Chondrocyte (in vitro differentiated cells): Measurements from ENCODE around the gene SLC38A8. TPM values are rescaled to one million over a fixed set of nuclear protein-coding genes. Genes with fewer than 3 reads are reported as not detected.

Source experiments
- DNase-seq: peaks from one replicate; pipeline ENCODE4 v3.0.0; 2021; ENCODE audit warnings: mixed read lengths, low spot score
- H3K27ac Mint-ChIP-seq: one replicate; pipeline ENCODE4 v1.8.0; 2021; ENCODE audit warnings: mild to moderate bottlenecking, moderate library complexity, mixed read lengths; ENCODE audit not compliant: unreplicated experiment
- H3K27me3 Mint-ChIP-seq: 2 replicates; pipeline ENCODE4 v1.8.0; 2021; ENCODE audit warnings: low read depth, mixed read lengths
- H3K36me3 Mint-ChIP-seq: 2 replicates; pipeline ENCODE4 v1.8.0; 2021; ENCODE audit warnings: low read depth, mixed read lengths
- H3K4me1 Mint-ChIP-seq: 2 replicates; pipeline ENCODE4 v1.8.0; 2021; ENCODE audit warnings: low read depth, mild to moderate bottlenecking, mixed read lengths
- H3K4me3 Mint-ChIP-seq: one replicate; pipeline ENCODE4 v1.8.0; 2021; ENCODE audit warnings: mild to moderate bottlenecking, moderate library complexity, mixed read lengths; ENCODE audit not compliant: unreplicated experiment
- H3K9me3 Mint-ChIP-seq: 2 replicates; pipeline ENCODE4 v1.8.0; 2021; ENCODE audit warnings: low read depth, mixed read lengths
- total RNA-seq: library from RNA; stranded (reverse); gene quantifications from 3 replicates; pipeline ENCODE4 v1.2.1, GENCODE V29; 2021
- TF ChIP-seq, protein P1 (sequence below): fragments of 200-600 bp; sonication (generic); IDR thresholded peaks from 2 replicates; pipeline ENCODE4 v1.5.0; 2021; ENCODE audit warnings: antibody characterized with exemption, mild to moderate bottlenecking, moderate library complexity

Gene SLC38A8
- total RNA-seq, 1 donor from 2014 or later: not detected

GRCh38 chr16:84082835-84083569, 40.4 kb upstream of the SLC38A8 start:
- peaks cover 32% of the 10 kb centered on the region for H3K36me3 Mint-ChIP-seq
- no peaks in the 10 kb centered on the region for H3K27me3 Mint-ChIP-seq
- TF ChIP-seq, protein P1, sequence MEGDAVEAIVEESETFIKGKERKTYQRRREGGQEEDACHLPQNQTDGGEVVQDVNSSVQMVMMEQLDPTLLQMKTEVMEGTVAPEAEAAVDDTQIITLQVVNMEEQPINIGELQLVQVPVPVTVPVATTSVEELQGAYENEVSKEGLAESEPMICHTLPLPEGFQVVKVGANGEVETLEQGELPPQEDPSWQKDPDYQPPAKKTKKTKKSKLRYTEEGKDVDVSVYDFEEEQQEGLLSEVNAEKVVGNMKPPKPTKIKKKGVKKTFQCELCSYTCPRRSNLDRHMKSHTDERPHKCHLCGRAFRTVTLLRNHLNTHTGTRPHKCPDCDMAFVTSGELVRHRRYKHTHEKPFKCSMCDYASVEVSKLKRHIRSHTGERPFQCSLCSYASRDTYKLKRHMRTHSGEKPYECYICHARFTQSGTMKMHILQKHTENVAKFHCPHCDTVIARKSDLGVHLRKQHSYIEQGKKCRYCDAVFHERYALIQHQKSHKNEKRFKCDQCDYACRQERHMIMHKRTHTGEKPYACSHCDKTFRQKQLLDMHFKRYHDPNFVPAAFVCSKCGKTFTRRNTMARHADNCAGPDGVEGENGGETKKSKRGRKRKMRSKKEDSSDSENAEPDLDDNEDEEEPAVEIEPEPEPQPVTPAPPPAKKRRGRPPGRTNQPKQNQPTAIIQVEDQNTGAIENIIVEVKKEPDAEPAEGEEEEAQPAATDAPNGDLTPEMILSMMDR: no peak
- H3K4me1 Mint-ChIP-seq: peaks cover 16% of the 10 kb centered on the region
- no peak overlapping the region for H3K4me3 Mint-ChIP-seq
- no peak for DNase-seq
- H3K9me3 Mint-ChIP-seq: no peaks in the 10 kb centered on the region
- no peak overlapping the region for H3K27ac Mint-ChIP-seq

DNA sequence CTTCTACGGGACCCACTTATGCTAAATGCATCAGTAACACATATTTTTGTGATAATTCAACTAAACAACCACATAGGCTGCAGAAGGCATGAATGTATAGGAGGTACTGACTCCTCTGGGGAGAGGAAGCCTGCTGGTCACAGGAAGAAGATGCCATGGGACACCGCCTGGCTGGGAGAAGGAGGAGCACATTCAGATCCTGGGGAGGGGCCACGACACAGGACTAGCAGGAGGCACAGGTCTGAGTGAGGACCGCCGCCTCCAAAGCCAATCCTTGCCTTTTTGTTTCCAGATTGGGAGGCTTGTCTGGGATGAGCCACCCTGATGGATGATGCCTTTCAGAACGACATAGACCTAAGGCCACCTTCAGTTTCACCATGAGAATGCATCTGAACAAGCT, 39.5 kb upstream of the SLC38A8 start:
- no peak for DNase-seq
- peaks cover 5% of the 10 kb centered on the region for H3K9me3 Mint-ChIP-seq
- H3K36me3 Mint-ChIP-seq: peaks cover 31% of the 10 kb centered on the region
- H3K27ac Mint-ChIP-seq: no peak overlapping the region
- no peak overlapping the region for H3K4me3 Mint-ChIP-seq
- TF ChIP-seq, protein P1: no peak
- peaks cover 16% of the 10 kb centered on the region for H3K4me1 Mint-ChIP-seq
- no peaks in the 10 kb centered on the region for H3K27me3 Mint-ChIP-seq

DNA sequence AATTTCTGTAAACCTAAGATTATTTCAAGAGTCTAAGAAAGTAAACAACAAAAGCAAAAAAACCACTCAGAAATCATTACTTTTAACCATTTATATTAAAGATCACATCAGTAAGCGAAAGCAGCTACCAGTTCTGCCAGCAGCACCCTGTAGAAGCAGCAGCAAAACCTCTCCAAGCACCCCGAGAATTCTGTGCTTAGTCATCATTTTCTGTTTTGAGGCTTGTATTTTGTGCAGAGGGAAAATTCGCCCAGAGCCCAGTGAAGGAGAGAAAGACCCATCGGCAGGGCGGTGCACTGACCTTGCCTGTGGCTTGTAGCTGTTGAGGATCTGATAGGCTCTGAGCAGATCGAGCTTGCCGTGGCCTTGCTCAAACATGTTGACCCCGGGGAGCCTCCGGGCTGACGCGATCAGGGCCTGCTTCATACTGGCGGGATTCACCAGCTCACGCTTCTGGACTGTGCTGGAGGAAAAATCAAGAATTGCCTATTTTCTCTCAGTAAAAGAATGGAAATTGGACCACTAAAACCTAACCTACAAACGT, 38.9 kb upstream of the SLC38A8 start:
- Mint-ChIP-seq H3K4me1 (peaks cover 16% of the 10 kb centered on the region), H3K36me3 (peaks cover 28% of the 10 kb centered on the region), H3K9me3 (peaks cover 5% of the 10 kb centered on the region), H3K4me3 (no peak overlapping the region), H3K27ac (no peak overlapping the region), H3K27me3 (no peaks in the 10 kb centered on the region)
- TF ChIP-seq, protein P1: no peak
- no peak for DNase-seq

DNA sequence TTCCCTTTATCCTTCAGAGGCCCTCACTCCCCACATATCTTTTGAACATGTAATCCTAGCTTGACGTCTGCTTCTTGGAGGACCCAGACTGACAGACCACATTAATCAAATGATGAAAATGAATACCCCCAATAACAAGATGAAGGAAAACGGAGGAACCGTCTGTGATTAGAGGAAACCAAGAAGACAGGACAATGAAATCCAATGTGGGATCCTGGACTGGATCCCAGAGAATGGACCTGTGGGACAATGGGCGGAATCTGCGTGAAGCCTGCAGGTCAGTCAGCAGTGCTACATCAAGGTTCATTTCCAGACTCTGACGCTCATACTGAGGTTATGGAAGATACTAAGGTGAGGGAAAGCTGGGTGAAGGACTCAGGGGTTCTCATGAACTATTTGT, 38.2 kb upstream of the SLC38A8 start:
- peaks cover 26% of the 10 kb centered on the region for H3K36me3 Mint-ChIP-seq

GRCh38 chr16:84080378-84080777, 37.8 kb upstream of the SLC38A8 start:
- DNase-seq: no peak
- no peak overlapping the region for H3K4me3 Mint-ChIP-seq
- no peak overlapping the region for H3K27ac Mint-ChIP-seq
- H3K4me1 Mint-ChIP-seq: peaks cover 16% of the 10 kb centered on the region
- TF ChIP-seq, protein P1: no peak
- peaks cover 5% of the 10 kb centered on the region for H3K9me3 Mint-ChIP-seq
- H3K36me3 Mint-ChIP-seq: peaks cover 26% of the 10 kb centered on the region
- H3K27me3 Mint-ChIP-seq: no peaks in the 10 kb centered on the region

More for the DNA sequence above, 38.2 kb upstream of the SLC38A8 start:
- Mint-ChIP-seq H3K27ac (no peak overlapping the region), H3K4me1 (peaks cover 16% of the 10 kb centered on the region), H3K4me3 (no peak overlapping the region), H3K9me3 (peaks cover 5% of the 10 kb centered on the region), H3K27me3 (no peaks in the 10 kb centered on the region)
- no peak for DNase-seq
- TF ChIP-seq, protein P1: no peak
